Hypothalamus (tissue), 51 donors: ENCODE data around the gene NDUFAF8.

Experiments used
- DNase-seq, 51 donors: peaks; one replicate each; lab custom pipeline; 2025; lab: John Stamatoyannopoulos, UW

NDUFAF8 gene

GRCh38 chr17:81250286-81251093 is 11.4 kb downstream of the NDUFAF8 start:
- no peak for DNase-seq

DNA sequence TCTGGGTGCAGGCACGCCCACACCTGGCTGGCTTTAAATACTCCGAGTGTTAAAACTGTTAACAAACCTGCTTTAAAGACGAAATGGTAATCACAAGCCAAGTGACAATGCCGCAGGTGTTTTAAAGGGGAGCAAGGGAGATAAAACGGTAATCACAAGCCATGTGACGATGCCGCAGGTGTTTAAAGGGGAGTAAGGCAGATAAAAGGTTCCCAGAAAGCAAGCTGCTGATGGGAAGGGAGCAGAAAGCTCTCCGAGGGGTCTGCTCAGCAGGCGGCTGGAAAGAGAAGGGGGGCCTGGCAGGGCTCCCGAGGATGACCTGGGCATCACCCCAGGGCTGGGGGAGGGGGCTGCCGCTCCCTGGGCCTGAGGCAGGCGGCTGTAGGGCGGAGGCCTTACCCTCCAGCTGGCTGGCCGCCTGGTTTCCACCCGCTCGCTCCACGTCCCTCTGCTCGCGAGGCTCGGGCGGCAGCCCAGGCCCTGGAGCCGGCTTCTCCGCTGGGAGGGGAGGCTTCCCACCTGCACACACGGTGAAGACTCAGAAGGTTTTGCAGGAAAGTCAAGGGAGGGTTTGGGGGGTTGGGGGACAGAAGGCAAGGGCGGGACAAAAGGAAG is 12.1 kb downstream of the NDUFAF8 start:
- DNase-seq, result no peak

GRCh38 chr17:81251709-81252301 is 12.7 kb downstream of the NDUFAF8 start:
- no peak for DNase-seq

GRCh38 chr17:81252326-81252986 is 13.3 kb downstream of the NDUFAF8 start:
- no peak for DNase-seq

DNA sequence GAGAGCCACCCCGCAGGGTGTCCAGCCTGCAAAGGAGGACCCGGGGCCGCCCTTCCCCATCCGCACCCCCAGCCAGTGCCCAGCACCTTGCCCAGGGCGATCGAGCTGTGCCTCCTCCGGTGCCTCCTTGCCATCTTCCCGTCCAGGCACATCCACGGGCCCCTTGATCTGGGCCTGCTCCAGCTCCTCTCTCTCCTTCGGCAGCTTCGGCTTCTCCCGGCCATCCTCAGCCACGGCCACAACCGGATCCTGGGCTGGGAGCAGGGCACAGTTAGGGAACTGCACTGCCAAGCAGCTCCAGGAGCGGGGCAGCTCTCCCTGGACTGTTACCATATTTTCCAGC is 13.8 kb downstream of the NDUFAF8 start:
- no peak for DNase-seq

- peak in 24 of 51 donors; percentile 5 to 59 (median 28) for DNase-seq
Observed at GRCh38 chr17:81253358-81254131, 14.4 kb downstream of the NDUFAF8 start.

DNA sequence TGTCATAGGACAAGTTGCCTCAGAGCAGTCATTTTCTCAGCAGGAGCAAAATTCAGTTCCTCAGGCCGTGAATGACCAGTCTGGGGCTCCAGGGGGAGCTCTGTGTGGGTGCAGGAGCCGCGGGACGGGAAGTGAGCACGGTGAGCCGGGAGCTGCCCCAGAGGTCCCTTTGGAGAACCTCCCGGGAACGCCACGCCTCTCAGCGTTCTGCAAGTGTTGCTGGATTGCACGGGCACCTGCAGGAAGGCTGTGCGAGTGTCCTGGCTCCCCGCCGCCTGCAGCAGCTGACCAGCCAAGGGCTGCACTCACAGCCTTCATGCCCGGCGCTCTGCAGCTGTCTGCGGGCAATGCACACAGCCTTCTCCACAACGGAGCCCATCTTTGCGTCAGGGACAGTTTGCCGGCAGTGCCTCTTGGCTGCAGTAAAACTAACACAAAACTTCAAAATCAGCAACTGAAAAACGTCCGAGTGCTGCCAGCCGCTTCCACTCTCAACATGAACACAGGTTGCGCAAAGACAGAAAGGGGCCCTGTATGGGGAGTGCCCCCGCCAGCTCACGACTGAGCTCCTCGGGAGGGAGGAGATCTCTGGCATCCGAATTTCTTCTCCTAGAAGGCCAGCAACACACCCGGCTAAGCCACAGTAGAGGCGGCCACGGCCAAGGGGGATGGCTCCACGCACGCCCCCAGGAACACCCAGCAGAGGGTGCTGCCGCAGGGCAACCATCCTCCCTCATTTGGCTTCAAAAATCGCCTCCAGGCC is 16.0 kb downstream of the NDUFAF8 start:
- peak in 39 of 51 donors; percentile 7 to 63 (median 35) for DNase-seq

GRCh38 chr17:81256616-81257015 is 17.5 kb downstream of the NDUFAF8 start:
- no peak for DNase-seq

GRCh38 chr17:81257533-81257932 is 18.4 kb downstream of the NDUFAF8 start:
- no peak for DNase-seq

DNA sequence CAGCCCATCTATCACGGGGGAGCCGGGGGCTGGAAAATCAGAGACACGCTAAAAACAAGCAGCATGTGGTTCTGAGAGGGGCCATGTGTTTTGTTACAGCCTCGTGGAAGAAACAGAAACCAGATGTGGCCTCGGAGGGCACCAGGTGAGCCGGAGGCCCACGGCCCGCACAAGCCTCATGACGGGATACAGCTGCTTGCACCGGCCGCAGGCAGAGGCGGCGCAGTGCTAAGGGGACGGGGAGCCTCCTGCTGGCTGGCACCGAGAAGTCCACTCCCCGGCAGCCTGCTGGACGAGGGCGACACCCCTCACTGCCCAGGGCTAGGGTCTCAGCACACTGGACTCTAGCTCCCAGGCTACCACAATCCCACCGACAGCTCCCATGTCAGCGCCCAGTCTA is 19.2 kb downstream of the NDUFAF8 start:
- DNase-seq, result no peak

DNA sequence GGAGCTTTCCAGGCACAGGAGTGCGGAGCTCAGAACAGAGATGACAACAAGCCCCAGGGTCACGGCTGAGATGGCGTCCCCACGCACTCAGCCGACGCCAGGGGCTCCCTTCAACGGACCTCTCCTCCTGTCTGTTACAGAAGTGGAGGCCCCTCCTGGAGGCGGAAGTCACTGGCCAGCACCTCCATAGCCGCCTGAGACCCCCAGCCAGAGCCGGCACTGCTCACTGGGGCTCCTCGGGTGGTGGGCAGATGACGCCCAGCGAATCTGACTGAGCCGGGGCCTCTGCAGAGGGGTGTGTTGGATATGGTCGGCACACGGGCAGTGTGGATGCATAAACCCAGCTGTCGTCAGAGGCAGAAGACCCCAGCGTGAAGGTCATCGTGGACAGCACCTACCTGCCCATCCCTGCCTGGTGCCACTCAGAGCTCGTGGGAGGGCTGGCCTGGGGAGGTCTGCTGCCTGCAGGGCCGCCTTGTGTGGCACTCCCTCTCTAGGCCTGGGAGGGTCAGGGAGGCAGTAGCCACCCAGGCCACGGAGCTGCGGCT is 20.0 kb downstream of the NDUFAF8 start:
- no peak for DNase-seq

GRCh38 chr17:81260171-81260570 is 21.1 kb downstream of the NDUFAF8 start:
- DNase-seq, result no peak

GRCh38 chr17:81260641-81261040 is 21.5 kb downstream of the NDUFAF8 start:
- DNase-seq, result no peak

DNA sequence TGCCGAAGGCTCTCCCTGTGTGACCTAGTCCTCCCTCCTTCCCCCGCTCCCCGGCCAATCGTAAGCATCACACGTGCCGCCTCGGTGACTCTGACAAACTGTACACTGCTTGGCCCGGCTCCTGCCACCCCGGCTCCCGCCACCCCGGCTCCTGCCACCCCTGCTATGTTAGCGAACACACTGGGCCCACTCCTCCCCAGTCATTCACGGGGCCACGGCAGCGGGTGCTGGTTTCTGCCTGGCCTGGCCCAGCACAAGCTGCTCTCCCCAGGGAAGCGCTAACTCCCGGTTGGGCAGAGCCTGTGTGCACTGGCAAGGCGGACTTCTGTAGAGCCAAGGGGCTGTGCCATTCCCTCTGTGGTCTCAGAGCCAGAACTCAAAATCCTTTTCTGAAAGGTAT is 22.0 kb downstream of the NDUFAF8 start:
- DNase-seq, result no peak

DNA sequence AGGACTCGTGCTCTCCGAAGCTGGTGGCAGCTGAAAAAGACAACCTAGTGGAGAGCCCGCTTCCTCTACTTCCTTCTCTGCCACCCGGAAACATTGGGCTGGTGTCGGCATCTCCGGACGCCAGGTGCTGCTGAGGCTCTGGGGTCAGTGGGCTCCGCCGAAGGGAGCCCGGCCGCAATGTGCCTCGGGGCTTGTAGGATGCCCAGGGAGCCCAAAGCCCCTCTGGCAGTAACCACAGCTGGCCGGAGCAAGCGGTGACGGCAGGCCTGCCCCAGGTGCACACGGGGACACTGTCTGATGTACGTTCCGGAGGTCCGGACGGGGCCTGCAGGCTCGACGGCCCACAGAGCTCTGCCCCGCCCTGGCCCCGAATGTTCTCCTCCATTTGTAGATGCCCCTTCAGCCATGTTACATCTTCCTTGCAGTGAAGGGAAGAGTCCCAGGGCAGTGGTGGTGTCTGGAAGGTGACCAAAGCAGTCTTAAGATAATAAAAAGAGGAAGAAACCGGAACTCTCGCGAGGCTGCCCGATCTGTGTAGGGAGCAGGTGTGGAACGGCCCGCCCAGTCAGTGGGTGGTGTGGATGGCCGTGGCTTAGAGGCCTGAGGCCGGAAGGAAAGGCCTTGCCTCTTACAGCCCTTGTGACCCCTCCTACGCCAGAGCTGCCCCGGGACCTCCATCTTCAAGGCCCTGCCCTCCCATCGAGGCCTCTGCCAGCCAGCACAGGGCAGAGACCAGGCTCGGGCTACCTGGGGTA is 22.6 kb downstream of the NDUFAF8 start:
- DNase-seq, result no peak

DNA sequence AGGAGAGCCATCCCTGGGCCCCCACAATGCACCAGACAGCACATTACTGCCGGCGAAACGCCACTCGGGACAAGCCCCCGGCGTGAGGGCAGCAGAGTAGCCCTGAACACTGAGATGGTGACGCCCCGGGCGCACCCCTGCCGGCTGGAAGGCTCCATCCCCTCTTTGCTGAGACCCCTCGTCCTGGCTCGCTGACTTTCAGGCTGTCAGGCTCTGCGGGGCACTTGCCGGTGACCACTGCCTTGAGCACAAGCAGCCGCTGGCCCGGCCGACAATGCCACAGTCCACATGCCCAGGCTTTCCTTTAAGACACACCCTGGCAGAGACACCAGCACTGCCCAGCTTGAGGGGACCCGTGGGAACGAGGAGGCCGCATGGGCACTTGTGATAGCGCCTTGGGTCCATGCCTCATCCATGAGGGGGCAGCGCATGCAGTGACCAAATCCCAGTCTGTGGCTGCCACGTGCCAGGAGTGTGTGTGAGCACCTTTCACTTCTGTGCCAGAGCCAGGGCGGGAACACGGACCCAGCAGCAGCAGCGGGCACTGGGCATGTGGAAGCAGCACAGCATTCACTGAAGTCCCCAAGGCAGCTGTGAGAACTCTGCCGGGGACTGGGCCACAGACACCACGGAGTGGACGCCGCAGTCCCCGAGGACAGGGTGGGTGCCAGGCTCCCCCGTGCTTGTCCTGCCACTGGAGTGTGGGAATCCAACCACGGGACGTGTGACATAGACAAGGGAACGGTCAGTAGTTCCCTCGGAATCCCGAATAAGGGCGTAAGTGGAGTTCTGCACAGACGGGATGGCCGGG is 24.5 kb downstream of the NDUFAF8 start:
- DNase-seq, result no peak

- DNase-seq, result no peak
Observed at GRCh38 chr17:81264640-81265039, 25.5 kb downstream of the NDUFAF8 start.

GRCh38 chr17:81265576-81265975 is 26.5 kb downstream of the NDUFAF8 start:
- no peak for DNase-seq
